NCI-H446 treated with DMSO at 0.1 percent for 48 hours (cell line): ENCODE data around the gene ERVMER34-1.
A peak's percentile ranks its signal among the peaks of the same experiment; 100 is the strongest.

Experiments used
- DNase-seq: peaks from one replicate; lab custom pipeline; 2025; lab: John Stamatoyannopoulos, UW

Gene ERVMER34-1, protein sequence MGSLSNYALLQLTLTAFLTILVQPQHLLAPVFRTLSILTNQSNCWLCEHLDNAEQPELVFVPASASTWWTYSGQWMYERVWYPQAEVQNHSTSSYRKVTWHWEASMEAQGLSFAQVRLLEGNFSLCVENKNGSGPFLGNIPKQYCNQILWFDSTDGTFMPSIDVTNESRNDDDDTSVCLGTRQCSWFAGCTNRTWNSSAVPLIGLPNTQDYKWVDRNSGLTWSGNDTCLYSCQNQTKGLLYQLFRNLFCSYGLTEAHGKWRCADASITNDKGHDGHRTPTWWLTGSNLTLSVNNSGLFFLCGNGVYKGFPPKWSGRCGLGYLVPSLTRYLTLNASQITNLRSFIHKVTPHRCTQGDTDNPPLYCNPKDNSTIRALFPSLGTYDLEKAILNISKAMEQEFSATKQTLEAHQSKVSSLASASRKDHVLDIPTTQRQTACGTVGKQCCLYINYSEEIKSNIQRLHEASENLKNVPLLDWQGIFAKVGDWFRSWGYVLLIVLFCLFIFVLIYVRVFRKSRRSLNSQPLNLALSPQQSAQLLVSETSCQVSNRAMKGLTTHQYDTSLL

DNA sequence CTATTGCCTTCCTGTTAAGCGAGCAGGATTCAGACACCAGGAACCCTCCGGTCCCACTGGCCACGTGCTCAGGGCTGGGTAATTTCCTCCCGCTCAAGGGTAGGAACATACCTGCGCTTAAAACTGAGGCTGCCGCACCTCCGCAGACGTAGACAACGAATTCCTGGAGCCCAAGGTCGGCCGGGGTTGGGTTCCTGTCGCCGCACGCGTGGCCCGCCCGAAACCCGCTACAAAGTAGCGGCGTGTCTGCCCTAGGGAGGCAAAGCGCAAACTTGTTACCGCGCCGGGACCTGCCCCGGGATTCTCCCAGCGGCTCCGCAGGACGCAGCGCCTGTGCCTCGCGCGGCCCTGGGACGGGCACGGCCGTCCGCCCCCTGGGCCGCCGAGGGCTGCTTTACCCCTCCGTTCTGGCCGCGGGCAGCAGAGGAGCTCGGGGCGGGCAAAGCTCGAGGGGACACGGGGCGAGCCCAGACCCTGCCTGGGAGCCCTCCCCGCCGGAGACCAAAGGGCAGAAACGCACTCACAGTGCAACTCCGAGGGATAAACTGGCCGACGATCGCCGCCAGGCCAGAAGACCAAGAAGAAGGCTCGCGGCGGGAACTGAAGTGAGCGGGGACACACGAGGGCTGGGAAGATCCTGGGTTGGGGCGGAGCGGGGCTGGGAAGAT, at the start of gene ERVMER34-1:
Gene ERVMER34-1 (minus strand): TSS at position 607 of the 668 bp plus-strand sequence. CDS start 5,905 bp downstream, outside the sequence.
- DNase-seq = no peak

- no peak for DNase-seq
These were observed 48.6 kb upstream of the ERVMER34-1 start for GRCh38 chr4:52799813-52800212.

- DNase-seq = no peak
These were observed 44.3 kb upstream of the ERVMER34-1 start for GRCh38 chr4:52795533-52795932.

DNA sequence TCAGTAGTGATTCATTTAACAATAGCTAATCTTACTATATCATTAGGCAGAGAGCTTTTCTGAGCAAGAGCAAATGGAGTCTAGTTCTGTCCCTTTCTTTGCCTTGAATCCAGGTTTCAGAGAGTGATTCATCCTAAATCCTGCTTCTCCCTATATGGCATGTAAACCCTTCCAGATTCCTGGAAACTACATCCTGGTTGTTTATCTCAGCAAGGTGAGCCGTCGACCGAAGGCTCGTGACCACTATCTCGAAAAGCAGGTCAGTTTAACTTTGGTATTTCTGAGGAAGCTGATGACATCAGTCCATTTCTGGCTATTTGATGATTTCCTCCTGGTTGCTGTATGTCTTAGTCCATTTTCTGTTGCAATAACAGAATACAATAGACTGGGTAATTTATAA, 40.7 kb upstream of the ERVMER34-1 start:
- DNase-seq = no peak

- no peak for DNase-seq
These were observed 38.5 kb upstream of the ERVMER34-1 start for GRCh38 chr4:52789774-52790173.

DNA sequence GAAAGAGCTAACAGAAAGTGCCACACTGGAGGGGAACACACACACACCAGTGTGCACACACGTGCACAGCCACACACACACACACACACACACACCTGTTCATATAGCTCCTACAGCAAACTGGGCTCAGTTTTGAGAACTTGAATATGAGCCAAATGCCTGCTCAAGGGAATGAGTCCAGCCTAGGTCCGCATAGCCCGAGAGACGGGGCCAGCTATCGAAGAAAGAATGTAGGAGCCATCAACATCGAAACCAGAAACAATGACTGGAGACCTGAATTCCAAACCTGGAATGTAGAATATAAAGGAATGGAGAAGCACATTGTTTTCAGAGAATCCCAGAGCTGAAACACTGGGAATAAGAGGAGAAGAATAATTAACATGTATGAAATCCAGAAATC, 37.6 kb upstream of the ERVMER34-1 start:
- no peak for DNase-seq

- DNase-seq = no peak
These were observed 31.8 kb upstream of the ERVMER34-1 start for GRCh38 chr4:52783069-52783468.

DNA sequence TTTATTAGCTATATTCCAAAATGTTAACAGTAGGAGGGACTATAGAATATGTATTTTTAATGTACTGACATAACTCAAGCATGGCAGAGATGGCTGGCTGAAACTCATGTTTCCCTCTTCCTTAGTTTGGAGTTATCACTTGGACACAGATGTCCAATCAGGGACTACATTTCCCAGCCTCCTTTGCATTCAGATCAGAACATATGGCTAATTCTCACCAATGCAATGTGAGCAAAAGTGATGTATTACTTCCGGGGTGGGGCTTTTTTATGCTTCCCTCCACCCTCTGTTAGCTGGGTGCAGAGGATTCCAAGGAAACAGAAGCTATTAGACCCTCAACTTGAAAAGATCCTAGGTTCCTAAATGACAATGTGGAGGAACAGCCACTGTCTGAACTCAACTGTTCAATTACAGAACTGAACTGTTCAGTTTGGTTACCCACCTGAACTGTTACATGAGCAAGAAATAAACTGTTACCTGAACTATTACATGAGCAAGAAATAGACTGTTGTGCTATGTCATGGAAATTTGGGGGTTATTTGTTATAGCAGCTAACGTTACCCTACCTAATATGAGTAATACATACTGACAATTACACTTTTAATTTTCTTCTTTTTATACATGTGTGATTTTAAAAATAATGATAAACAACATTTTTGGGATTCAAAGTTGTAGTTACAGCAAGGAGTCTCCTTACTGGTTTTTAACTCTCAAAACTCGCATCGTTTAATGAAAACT, 29.6 kb upstream of the ERVMER34-1 start:
- peak; percentile 60 for DNase-seq

DNA sequence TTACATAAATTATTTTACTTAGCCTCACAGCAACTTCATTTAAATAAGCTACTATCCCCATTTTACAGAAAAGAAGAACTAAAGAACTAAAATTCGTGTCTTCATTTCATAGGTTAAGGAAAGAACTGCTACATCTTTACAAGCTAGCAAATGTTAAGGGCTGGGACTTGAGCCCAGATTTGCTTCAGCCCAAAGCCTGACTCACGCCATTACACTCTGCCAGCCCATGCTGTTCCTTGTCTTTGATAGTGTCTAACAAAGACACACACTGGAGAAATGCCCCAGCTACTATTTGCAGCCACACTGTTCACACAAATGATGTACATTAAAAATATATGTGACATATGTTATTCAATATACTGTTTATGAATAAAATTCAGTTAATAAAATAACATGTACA, 29.0 kb upstream of the ERVMER34-1 start:
- DNase-seq = peak; percentile 25

DNA sequence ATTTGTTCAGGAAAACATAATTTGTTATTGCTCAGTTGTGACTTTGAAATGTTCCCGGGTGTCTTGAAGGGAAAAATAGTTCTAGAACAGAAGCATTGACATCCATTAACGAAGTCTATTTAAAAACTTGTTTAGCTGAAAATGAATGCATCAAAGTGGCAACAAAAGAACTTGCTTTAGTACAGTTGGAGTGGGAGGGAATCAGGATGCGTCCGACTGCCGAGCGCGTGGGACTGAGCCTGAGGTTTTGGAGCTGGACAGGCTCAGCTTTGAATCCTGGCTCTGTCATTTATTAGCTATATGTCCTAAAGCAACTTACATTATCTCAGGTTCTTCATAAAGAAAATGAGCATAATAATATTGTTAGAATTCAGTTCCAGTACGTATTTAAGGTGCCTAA, 9.0 kb upstream of the ERVMER34-1 start:
- DNase-seq = no peak

DNA sequence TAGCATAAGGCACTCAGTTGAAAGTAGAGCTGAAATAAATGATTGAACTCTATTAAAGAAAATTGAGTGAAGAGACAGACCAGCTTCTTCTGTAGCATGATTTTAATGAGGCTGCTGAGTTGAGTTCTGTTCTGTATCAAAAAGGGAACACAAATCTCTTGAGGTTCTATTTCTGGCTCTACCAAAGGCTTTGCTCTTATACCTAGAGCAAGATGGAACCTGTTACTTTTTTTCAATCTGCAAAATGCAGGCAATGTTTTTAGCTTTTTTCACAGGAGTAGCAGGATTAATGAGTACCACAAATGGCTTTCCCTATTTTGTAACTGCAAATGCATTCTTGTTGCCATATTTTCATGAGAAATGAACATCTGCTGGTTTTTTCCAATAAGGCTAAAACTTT, 4.2 kb upstream of the ERVMER34-1 start:
- no peak for DNase-seq

GRCh38 chr4:52752936-52753335, 1.7 kb upstream of the ERVMER34-1 start:
- no peak for DNase-seq

- peak; percentile 30 for DNase-seq
These were observed 274 bp upstream of the ERVMER34-1 start for GRCh38 chr4:52751487-52751911.

- DNase-seq = no peak
These were observed 1.0 kb downstream of the ERVMER34-1 start for GRCh38 chr4:52750213-52750612.

DNA sequence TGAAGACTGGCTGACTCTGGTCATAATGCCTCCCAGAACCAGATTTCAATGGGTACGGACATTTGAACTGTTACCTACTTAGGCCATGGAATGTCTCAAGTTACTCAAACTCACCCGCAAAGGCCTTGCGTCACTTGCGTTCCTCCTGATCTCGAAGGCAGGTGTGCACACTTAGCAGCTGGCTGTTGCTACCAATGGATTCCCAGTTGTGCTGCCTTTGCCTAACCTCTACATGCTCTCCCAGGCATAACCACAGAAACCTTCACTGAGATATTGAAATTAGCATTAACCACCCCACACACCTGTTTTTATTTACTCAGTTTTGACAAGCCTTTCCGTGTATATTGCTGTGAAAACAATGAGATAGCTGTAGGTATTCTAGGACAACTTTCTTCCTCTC, 2.8 kb downstream of the ERVMER34-1 start:
- no peak for DNase-seq

DNA sequence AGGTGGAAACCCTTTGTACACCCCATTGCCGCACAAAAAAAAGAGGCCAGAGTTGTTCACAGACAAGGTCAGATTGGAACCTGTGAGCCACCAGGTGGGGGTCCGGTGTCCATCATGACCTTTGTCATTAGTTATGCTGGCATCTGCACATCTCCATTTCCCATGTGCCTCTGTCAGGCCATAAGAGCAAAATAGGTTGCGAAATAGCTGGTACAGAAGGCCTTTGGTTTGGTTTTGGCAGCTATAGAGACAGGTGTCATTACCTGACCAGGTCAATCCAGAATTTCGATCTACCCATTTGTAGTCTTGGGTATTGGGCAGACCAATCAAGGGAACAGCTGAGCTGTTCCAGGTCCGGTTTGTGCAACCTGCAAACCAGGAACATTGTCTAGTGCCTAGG, 6.6 kb downstream of the ERVMER34-1 start:
- DNase-seq = no peak

- DNase-seq = no peak
These were observed 7.7 kb downstream of the ERVMER34-1 start for GRCh38 chr4:52743444-52744019.

DNA sequence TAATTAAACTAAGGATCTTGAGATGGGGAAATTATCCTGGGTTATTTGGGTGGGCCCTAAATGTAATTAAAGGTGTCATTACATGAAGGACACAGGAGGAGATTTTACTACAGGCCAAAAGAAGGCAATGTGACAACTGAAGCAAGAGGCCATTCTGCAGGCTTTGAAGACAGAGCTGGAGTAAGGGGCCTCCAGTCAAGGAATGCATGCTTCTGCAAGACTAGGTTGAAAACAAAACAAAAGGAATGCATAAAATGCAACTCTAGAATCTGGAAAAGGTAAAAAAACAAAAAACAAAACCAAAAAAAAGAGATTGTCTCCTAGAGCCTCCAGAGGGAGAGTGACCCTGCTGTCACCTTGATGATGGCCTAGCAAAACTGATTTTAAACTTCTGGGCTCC, 21.6 kb downstream of the ERVMER34-1 start:
- DNase-seq = no peak

DNA sequence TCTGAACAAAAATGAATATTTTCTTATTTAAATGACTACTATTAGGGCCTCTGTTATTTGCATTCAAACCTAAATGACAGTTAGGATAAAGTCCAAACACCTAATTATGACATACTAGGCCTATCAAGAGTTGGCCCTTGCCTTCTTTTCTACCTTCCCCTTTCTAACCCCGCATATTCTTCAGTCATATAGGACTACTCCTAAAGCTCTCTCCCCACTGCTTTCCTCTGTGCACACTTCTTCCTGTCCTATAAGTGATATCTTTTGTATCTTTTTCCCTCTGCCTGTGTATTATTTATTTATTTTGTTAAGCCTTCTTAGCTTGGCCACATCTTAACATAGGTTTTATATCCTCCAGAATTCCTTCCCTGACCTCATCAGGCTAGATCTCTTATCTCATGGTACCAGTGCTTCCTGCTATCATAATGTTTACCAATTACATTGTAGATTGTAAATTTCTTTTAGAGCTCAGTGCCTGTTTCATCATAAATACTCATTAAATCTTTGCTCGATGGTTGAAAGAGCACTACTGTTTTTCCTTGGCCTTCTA, 22.5 kb downstream of the ERVMER34-1 start:
- DNase-seq = no peak

- no peak for DNase-seq
These were observed 24.2 kb downstream of the ERVMER34-1 start for GRCh38 chr4:52726826-52727580.
